GM19193 (cell line): ENCODE measurements around the gene RAB26.

Experiments used
- POLR2A ChIP-seq: IDR thresholded peaks from 4 replicates; pipeline ENCODE4 v1.6.1; 2011; ENCODE audit not compliant: insufficient read depth, insufficient read length; ENCODE audit errors: extremely low read depth

The RAB26 gene

DNA sequence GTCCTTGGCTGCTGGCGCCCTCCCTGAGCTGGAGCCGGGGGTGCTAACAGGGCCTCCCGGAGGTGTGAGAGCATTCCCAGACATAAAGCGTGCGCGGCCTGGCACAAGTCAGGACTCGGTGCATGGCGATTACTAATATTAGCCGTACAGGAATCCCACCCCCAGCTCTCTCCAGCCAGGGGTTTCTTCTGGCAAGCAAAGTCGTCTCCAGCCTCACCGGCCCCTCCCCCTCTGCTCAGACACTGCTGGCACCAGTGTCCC, 43.0 kb downstream of the RAB26 start:
- TF ChIP-seq POLR2A: no peak

GRCh38 chr16:2194166-2194834, 45.9 kb downstream of the RAB26 start:
- TF ChIP-seq POLR2A: no peak

- no peak for TF ChIP-seq POLR2A
Observed at GRCh38 chr16:2194852-2195321, 46.5 kb downstream of the RAB26 start.

DNA sequence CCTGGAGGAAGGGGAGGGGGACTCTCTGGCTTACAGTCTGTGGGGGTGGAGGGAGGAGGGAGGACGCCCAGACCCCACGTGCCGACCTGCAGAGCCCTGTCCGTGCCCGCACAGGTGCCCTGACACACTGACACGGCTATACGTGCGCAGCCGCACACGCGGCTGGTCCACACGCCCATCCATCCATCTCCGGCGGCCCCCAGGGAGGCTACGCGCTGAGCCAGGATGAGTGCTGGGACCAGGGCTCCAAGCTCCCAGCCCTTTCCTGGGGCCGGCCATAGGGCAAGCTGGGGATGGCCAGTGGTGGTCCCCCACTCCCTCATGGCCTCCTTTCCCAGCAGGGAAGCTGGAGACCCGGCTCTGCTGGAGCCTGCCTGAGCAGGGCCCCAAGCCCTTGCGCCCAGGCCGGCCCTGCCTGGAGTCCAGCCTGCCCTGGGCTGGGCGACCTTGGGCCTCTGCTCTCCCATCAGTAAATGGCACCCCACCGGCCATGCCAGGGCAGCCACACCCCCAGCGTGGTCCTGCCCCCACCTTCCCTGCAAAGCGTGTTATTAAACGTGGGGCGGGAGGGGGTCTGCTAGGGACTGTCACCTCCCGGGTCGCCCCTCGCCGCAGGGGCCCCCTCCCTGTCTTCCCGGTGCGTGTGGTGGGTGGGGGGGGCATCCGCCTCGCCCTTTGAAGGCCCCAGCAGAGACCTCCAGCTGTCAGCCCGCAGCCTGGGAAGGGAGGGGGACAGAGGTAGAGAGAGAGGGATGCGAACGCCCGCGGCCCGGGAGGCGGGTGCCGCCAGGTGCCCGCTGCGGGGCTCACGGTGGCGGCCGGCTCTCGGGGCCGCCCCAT, 47.1 kb downstream of the RAB26 start:
- no peak for TF ChIP-seq POLR2A

DNA sequence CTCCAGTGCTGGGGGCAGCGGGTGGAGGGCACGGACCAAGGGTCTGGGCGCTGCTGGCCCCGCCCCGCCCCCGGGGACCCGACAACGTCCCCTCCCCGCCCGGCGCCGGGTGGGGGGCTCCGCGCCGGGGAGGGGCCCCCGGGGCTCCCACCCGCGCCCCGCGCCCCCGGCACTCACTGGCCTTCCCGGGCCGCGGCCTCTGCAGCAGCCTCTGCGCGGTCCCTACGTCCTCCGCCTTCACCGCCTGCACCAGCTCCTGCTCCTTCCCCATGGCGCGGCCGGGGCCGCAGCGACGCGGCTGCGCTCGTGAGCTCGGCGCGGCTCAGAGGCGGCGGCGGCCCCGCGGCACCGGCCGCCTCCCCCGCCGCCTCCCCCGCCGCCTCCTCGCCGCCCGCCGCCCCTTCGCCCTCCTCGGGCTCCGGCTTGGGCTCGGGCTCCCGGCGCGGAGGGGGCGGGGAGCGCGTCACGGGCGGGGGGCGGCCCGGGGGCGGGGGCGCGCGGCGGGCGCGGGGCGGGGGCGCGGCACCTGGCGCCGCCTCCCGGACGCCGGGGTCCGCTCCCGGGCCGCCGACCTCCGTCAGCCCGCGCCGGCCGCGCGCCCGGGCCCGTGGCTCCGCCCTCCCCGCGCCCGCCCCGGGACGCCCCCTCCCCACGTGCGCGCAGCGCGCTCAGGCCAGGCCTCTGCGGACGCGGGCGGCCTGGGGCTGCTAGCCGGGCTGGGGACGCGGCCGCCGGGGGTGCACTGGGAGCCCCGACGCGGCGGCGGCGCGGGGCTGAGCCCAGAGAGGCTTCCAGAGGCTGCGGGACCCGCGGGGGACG, 47.9 kb downstream of the RAB26 start, which contains the start of gene CASKIN1:
TSS of gene CASKIN1 (minus strand) at position 444 of the 819 bp plus-strand sequence. CDS start at position 271, 173 bp downstream.
- TF ChIP-seq POLR2A: no peak

DNA sequence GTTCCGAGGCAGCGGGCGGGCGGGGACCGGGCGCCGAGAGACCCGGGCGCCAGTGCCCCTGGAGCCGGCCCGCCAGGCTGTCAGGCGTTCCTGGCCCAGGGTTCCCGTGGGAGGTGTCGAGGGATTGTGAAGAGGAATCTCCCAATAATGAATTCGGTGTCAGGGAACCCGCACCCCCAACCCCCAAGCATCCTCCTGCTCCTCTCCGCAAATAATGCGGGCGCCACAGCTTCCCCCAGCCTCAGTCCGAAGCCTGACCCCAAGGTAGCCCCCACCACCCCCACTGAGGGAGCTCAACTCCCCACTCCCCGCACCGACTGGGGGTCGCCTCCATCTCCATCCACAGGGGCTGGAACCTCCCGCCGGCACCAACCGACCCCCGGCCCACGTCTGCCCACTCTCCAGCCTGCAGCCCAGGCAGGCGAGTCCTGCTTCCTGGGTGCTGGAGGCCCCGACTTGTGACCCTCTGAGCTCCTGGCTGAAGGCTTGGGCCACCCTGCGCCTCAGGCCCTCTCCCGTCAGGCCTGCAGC, 48.6 kb downstream of the RAB26 start:
- no peak for TF ChIP-seq POLR2A

GRCh38 chr16:2197765-2198164, 49.3 kb downstream of the RAB26 start:
- no peak for TF ChIP-seq POLR2A

DNA sequence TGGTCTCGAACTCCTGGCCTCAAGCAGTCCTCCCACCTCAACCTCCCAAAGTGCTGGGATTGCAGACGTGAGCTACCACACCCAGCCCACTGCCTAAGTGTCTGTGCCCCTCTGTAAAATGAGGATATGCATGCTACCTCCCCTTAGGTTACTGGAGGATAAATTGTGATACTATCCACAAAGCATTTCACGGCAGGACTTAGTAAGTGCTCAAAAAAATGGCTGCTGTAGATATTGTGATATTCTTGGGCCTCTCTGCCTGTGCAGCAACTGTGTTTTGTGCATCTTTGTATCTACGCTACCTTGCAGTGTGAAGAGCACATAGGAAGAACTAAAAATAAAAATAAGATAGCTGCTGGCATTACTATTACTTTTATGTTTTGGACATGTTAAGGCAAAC, 49.9 kb downstream of the RAB26 start:
- no peak for TF ChIP-seq POLR2A

- no peak for TF ChIP-seq POLR2A
Observed at GRCh38 chr16:2199095-2199494, 50.7 kb downstream of the RAB26 start.

- TF ChIP-seq POLR2A: no peak
Observed at GRCh38 chr16:2199621-2200139, 51.3 kb downstream of the RAB26 start.

DNA sequence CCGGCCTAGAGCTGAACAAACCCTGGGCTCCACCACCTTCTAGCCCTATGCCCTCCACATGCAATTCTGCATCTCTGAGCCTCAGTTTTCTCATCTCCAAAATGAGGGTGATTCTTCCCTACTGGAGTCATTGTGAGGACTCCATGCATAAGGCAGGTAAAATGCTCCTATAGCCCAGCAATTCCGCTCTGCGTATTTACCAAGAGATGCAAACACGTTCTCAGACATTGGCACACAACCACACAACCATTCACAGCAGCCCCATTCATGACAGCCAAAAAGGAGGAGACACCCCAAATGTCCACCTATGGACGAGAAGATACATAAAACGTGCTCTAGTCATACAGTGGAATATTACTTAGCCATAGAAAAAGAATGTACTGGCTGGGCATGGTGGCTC, 51.9 kb downstream of the RAB26 start:
- TF ChIP-seq POLR2A: no peak
